HG03354 (cell line): ENCODE data around the gene SCO2.

Experiments used
- ATAC-seq: cut with Tn5 transposase; IDR thresholded peaks from one replicate; pipeline ENCODE4 v1.9.1; 2021; ENCODE audit warnings: mild to moderate bottlenecking; ENCODE audit not compliant: unreplicated experiment, poor library complexity, severe bottlenecking

Gene SCO2

DNA sequence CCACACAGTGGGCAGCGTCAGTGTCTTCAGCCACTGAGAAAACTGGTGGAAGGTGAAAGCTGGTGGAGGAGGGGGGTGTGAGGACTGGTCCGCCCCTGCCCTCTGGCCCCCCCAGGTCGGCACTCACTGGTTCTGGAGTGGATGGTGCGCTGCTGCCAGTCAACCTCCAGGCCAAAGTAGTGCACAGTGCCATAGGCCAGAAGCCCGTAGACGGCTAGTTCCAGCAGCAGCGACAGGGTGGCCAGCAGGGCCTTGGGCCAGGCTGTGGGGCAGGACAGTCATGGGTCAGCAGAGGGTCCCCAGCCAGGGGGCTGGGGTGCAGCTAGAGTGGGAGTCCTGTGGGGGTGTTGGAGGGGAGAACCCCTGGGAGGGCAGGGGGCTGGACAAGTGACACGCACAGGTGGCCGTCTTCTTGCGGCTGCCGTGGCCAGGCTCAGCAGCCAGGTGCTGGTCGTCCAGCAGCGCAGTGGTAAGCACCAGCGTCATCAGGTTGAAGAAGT, 20.1 kb downstream of the SCO2 start:
- no peak for ATAC-seq

GRCh38 chr22:50504369-50505211, 20.8 kb downstream of the SCO2 start:
- ATAC-seq = no peak

GRCh38 chr22:50503475-50504145, 21.8 kb downstream of the SCO2 start:
- ATAC-seq = no peak

GRCh38 chr22:50502628-50503474, 22.5 kb downstream of the SCO2 start:
- ATAC-seq = no peak

DNA sequence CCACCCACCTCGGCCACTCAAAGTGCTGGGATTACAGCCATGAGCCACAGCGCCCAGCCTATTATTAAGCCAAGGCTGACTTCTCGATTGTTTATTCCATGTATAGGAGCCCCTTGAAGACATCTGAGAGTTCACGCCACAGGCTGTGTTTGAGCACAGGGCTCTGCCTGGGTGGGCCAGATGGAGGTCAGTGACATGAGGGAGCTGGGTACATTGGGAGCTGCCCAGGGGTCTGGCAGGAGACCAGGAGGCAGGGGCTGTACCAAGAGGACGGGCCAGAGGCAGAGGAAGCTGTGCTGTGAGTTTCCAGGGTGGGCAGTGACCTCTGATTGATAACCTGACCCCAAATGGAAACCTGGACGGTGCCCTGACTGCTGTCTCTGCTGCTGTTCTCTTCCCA, 23.3 kb downstream of the SCO2 start:
- ATAC-seq = no peak

- ATAC-seq = no peak
These were observed 24.9 kb downstream of the SCO2 start for GRCh38 chr22:50500452-50500851.

GRCh38 chr22:50498322-50498890, 27.0 kb downstream of the SCO2 start:
- no peak for ATAC-seq

DNA sequence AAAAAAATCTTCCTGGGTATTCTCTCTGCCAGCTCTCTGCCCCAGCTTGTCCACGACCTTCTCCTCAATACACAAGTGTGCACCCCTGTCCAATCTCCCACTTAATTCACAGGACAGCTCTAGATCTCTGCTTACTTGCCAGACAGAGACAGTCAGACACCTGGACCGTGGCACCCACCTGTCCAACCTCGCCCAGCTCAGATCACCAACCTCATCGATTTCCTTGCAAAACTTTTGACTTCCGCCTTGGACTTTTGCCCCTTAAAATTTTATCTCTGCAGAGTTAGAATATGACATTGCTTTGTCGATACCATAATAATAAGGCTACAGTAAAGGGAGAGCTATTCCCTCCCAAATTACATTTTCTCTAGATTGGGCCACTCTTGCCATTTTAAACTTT, 28.3 kb downstream of the SCO2 start:
- no peak for ATAC-seq

DNA sequence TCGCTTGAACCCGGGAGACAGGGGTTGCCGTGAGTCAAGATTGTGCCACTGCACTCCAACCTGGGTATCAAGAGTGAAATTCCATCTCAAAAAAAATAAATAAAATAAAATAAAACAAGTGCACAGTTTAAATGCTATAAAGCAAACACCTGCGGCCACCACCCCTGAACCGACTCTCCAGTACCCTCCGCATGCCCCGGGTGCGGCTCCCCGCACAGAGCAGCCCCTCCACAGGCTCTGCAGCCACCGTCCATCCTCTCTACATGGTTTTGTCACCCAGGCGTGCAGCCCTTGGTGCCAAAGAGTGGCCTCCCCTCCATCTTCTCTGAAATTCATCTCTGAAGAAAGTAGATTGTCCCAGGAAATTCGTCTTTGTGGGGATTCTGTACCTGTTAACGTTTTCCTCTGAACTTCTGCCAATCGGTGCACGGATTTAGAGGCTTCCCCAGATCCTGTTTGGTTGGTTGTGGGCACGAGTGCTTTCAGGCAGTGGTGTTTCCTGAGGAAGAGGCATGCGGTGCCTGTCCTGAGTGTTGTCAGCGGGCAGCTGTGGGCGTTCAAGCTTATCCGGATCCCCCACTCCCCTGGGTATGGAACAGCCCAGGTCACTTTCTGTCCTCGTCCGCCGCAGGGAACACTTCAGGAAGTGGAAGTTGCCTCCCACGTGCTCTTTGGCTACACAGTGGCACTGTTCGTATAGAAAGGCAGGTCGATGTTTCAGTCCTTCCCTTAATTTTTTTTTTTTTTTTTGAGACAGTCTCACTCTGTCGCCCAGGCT, 34.7 kb downstream of the SCO2 start:
- ATAC-seq = no peak

DNA sequence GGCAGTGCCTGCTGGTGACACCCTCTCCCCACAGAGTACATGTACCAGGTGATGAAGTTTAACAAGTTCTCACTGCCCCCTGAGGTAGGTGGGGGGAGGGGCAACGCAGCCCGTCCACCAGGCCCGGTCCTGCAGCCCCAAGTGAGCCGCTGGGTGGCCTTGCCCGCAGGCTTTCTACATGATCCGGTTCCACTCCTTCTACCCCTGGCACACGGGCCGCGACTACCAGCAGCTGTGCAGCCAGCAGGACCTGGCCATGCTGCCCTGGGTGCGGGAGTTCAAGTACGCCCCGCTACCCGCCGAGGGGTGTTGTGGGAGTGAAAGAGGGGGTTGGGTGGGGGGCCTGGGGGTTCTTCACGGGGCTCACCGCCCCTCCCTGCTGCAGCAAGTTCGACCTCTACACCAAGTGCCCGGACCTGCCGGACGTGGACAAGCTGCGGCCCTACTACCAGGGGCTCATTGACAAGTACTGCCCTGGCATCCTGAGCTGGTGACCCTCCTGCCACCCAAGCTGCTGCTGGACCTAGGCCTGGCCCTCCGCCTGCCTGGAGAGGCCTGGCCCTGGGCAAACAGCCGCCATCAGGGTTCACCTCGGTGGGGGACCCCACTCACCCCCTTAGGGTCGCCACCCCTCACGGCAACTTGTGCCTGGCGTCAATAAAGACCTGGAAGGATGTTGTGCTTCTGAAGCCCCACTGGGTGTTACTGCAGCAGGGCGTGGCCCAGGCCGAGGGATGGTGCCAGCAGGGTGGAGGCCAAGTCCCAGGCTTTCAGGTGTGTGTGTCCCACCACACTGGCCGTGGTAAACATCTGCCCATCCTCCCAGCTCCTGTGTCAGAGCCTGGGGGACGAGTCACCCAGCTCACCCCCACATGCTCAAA, 35.8 kb downstream of the SCO2 start:
- ATAC-seq = no peak

- no peak for ATAC-seq
These were observed 36.5 kb downstream of the SCO2 start for GRCh38 chr22:50488886-50489285.

DNA sequence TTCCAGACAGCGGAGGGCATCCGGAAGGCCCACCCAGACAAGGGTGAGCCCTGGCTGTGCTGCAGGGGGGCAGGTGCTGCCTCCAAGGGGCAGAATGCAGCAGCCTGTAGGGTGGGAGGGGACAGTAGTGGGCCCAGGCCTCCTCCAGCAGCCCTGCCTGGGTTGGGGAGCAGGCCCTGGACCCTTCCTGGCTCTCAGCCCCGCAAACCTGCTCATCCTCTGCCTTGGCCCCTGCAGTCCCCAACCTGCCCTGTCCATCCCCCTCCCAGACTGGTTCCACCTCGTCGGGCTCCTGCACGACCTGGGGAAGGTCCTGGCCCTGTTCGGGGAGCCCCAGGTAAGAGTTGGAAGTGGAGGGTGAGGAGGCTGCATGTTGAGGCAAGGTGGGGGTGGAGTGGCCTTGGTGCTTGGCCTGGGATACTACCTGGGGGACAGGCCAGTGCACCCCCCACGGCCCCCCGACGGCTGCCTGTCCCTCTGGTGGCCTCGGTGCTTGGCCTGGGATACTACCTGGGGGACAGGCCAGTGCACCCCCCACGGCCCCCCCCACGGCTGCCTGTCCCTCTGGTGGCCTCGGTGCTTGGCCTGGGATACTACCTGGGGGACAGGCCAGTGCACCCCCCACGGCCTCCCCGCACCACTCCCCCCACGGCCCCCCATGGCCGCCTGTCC, 37.3 kb downstream of the SCO2 start:
- ATAC-seq = no peak

GRCh38 chr22:50487290-50488005, 38.0 kb downstream of the SCO2 start:
- no peak for ATAC-seq

GRCh38 chr22:50486561-50487289, 38.7 kb downstream of the SCO2 start, which contains the start of gene MIOX:
TSS of gene MIOX (plus strand) at chr22:50486859. CDS start at chr22:50486898, 39 bp downstream.
- no peak for ATAC-seq

- no peak for ATAC-seq
These were observed 39.9 kb downstream of the SCO2 start for GRCh38 chr22:50485221-50486131.
